Neural crest cell (in vitro differentiated cells): Measurements from ENCODE around the gene CLNK. TPM values are rescaled to one million over a fixed set of nuclear protein-coding genes. Genes with fewer than 3 reads are reported as not detected.

ENCODE experiments used
- DNase-seq: peaks from one replicate; pipeline ENCODE4 v3.0.0; 2021; ENCODE audit warnings: low read depth, mixed read lengths, low spot score
- H3K27ac Mint-ChIP-seq: one replicate; pipeline ENCODE4 v1.8.0; 2021; ENCODE audit warnings: mild to moderate bottlenecking, mixed read lengths; ENCODE audit not compliant: unreplicated experiment
- H3K27me3 Mint-ChIP-seq: 2 replicates; pipeline ENCODE4 v1.8.0; 2021; ENCODE audit warnings: low read depth, mild to moderate bottlenecking, mixed read lengths
- H3K36me3 Mint-ChIP-seq: 2 replicates; pipeline ENCODE4 v1.8.0; 2021; ENCODE audit warnings: low read depth, mild to moderate bottlenecking, mixed read lengths
- H3K4me1 Mint-ChIP-seq: 2 replicates; pipeline ENCODE4 v1.8.0; 2021; ENCODE audit warnings: mixed read lengths
- H3K4me3 Mint-ChIP-seq: one replicate; pipeline ENCODE4 v1.8.0; 2021; ENCODE audit warnings: mild to moderate bottlenecking, mixed read lengths
- H3K9me3 Mint-ChIP-seq: 2 replicates; pipeline ENCODE4 v1.8.0; 2021; ENCODE audit warnings: mixed read lengths
- total RNA-seq: library from RNA; stranded (reverse); gene quantifications from 2 replicates; pipeline ENCODE4 v1.2.1, GENCODE V29; 2021
- TF ChIP-seq, protein P1 (sequence below): fragments of 200-600 bp; sonication (generic); conservative IDR thresholded peaks from 2 replicates; pipeline ENCODE4 v1.5.0; 2021; ENCODE audit warnings: antibody characterized with exemption, mild to moderate bottlenecking

The CLNK gene
- total RNA-seq, 1 donor from 2014 or later = not detected

DNA sequence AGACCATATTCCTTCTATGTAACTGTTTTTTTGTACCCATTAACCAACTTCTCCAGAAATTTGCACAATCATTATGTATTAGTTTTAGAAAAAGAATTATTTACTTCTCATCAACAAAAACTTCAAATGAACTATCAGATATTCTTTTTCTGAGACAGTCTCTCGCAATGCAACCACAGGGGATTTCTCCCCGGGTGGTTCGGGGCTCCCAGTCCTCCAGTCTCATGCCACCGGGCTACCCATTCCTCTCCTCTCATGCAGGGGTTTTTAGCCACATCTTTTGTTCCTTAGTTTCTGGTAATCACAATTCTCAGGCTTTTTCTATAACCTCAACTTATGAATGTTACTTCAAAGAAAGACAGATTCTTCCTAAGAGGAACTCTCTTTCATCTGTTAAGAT, 46.6 kb upstream of the CLNK start:
- Mint-ChIP-seq H3K9me3 (no peaks in the 10 kb centered on the region), H3K27me3 (peaks cover 8% of the 10 kb centered on the region), H3K27ac (no peak overlapping the region), H3K4me3 (no peak overlapping the region), H3K36me3 (no peaks in the 10 kb centered on the region), H3K4me1 (no peaks in the 10 kb centered on the region)
- DNase-seq = no peak
- TF ChIP-seq, protein P1, sequence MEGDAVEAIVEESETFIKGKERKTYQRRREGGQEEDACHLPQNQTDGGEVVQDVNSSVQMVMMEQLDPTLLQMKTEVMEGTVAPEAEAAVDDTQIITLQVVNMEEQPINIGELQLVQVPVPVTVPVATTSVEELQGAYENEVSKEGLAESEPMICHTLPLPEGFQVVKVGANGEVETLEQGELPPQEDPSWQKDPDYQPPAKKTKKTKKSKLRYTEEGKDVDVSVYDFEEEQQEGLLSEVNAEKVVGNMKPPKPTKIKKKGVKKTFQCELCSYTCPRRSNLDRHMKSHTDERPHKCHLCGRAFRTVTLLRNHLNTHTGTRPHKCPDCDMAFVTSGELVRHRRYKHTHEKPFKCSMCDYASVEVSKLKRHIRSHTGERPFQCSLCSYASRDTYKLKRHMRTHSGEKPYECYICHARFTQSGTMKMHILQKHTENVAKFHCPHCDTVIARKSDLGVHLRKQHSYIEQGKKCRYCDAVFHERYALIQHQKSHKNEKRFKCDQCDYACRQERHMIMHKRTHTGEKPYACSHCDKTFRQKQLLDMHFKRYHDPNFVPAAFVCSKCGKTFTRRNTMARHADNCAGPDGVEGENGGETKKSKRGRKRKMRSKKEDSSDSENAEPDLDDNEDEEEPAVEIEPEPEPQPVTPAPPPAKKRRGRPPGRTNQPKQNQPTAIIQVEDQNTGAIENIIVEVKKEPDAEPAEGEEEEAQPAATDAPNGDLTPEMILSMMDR = no peak

DNA sequence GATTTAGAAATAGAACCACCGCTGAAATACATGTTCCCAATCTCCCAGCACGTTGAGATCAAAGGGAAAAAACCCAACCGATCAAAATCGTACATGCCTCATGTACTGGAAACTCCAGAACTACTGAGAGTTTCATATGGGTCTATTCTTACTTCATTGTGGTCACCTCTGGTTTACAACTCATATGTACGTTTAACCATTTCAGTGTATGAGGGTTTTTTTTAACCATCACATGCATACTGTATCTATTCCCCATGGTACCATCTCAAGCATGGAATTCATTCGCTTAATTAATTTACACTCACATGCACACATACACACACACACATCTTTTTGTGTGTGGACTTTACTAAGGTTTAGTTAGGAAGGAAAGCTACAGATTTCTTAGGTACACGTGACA, 46.0 kb upstream of the CLNK start:
- Mint-ChIP-seq H3K4me1 (no peaks in the 10 kb centered on the region), H3K27me3 (peaks cover 8% of the 10 kb centered on the region), H3K27ac (no peak overlapping the region), H3K4me3 (no peak overlapping the region), H3K36me3 (no peaks in the 10 kb centered on the region), H3K9me3 (no peaks in the 10 kb centered on the region)
- TF ChIP-seq, protein P1 = no peak
- DNase-seq = no peak

DNA sequence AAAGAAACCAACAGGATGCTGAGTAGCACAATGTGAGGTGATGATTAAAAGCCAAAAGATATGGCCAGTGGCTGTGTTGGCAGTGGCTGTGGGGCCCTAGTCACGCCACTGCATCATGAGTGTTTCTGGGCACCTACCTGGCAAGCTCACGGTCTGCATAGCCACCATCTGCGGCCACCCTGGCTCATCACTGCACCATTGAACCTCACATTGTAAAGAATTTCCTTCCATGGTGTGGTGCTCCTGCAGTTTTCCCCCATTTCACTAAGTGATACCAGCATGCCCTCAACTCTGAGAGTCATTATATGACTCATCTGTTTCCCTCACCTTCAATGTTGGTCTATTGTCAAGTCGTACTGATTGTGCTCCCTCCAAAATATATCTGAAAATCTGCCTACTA, 45.5 kb upstream of the CLNK start:
- TF ChIP-seq, protein P1 = no peak
- Mint-ChIP-seq H3K4me1 (no peaks in the 10 kb centered on the region), H3K9me3 (no peaks in the 10 kb centered on the region), H3K27ac (no peak overlapping the region), H3K36me3 (no peaks in the 10 kb centered on the region), H3K27me3 (peaks cover 8% of the 10 kb centered on the region), H3K4me3 (no peak overlapping the region)
- no peak for DNase-seq

DNA sequence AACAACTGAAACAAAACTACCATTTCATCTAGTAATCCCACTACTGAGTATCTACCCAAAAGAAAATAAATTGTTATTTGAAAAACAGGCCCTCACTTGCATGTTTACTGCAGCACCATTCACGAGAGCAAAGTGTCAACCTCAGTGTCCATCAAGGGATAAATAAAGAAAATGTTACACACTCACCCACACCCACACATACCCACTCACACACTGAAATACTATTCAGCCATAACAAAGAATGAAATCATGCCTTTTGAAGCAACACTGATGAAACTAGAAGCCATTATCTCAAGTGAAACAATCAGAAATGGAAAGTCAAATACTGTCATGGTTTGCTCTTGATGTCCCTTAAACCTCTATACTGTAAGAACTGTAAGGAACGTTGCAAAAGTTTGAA, 44.8 kb upstream of the CLNK start:
- Mint-ChIP-seq H3K4me3 (no peak overlapping the region), H3K9me3 (no peaks in the 10 kb centered on the region), H3K27me3 (peaks cover 6% of the 10 kb centered on the region), H3K36me3 (no peaks in the 10 kb centered on the region), H3K4me1 (no peaks in the 10 kb centered on the region), H3K27ac (no peak overlapping the region)
- no peak for DNase-seq
- TF ChIP-seq, protein P1 = no peak

DNA sequence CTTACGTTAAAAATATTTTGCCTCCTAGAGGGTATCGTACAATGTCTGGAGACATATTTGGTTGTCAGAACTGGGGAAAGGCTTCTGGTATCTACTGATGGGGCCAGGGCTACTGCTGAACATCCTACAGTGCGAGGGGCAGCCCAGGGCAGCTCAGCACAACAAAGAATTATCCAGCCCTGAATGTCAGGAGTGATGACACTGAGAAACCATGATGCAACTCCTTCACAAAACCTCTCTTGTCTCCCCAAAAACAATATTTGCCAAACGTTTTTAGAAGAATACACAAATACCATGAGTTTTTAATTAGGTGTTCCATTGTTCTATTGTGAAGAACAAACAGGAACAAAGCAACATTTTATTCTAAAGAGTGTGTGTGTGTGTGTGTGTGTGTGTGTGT, 43.4 kb upstream of the CLNK start:
- Mint-ChIP-seq H3K27me3 (peaks cover 11% of the 10 kb centered on the region), H3K27ac (no peak overlapping the region), H3K9me3 (no peaks in the 10 kb centered on the region), H3K4me1 (no peaks in the 10 kb centered on the region), H3K4me3 (no peak overlapping the region), H3K36me3 (no peaks in the 10 kb centered on the region)
- TF ChIP-seq, protein P1 = no peak
- DNase-seq = no peak
